ENCODE measurements around the gene ZNF622.

ZNF622 gene

GRCh38 chr5:16464664-16465543 lies 696 bp downstream of the ZNF622 start (continued):
- TF ChIP-seq ZNF335 (tag by site-specific recombination; conservative IDR thresholded peaks at IDR 0.05) (peak; percentile 80), ZNF513 (tag by site-specific recombination; IDR thresholded peaks at IDR 0.05) (peak; percentile 27; the same call in 1 of the 2 replicates)

- peaks cover 45 to 51% of the 10 kb centered on the region in 2 experiments for H3K36me3 ChIP-seq (ENCODE audit: control insufficient read depth in 2 of 2, insufficient read depth in 1 of 2, low read length in 2 of 2)
- no peaks in the 10 kb centered on the region for H3K9me3 ChIP-seq (ENCODE audit: control insufficient read depth, insufficient read depth, low read depth, low read length)
- no peak overlapping the region for H3K27ac ChIP-seq (ENCODE audit: extremely low read depth, low read depth, low read length)
- peak overlapping the region; percentile 89 for H3K4me3 ChIP-seq (ENCODE audit: low read depth, low read length)
- no peak for TF ChIP-seq ZNF473 (tag by site-specific recombination; IDR thresholded peaks at IDR 0.05)
- TF ChIP-seq ZFP69B (tag by site-specific recombination; IDR thresholded peaks at IDR 0.05), result no peak
- no peak for TF ChIP-seq ZNF645 (tag by site-specific recombination; IDR thresholded peaks at IDR 0.05)
- TF ChIP-seq GLI4 (tag by site-specific recombination; IDR thresholded peaks at IDR 0.05), result no peak
- no peak for TF ChIP-seq ZNF433 (tag by site-specific recombination; IDR thresholded peaks at IDR 0.05; ENCODE audit: low read depth)
- TF ChIP-seq ZBTB49 (tag by site-specific recombination; IDR thresholded peaks at IDR 0.05; ENCODE audit: low read depth), result no peak
- no peak for TF ChIP-seq ZNF548 (tag by site-specific recombination; IDR thresholded peaks at IDR 0.05)
- no peak for TF ChIP-seq KLF17 (tag by site-specific recombination; IDR thresholded peaks at IDR 0.05)
- no peak for TF ChIP-seq ZNF148 (tag by site-specific recombination; IDR thresholded peaks at IDR 0.05; ENCODE audit: borderline replicate concordance)
- TF ChIP-seq OSR2 (tag by site-specific recombination; IDR thresholded peaks at IDR 0.05), result no peak
- no peak for TF ChIP-seq ZNF114 (tag by site-specific recombination; IDR thresholded peaks at IDR 0.05)
- no peak for TF ChIP-seq ZNF843 (tag by site-specific recombination; IDR thresholded peaks at IDR 0.05)
- CTCF ChIA-PET, result interaction anchor here (0.7 to 1.5 kb wide), 4 partner anchors 8 to 304 kb away, joined by 3 to 9 read pairs (median 3); no protein-coding TSS in a partner anchor
- POLR2A ChIA-PET, result no interaction called here
- peaks cover 13% of the 10 kb centered on the region; the same call in 1 of the 2 replicates for H3K4me1 ChIP-seq (ENCODE audit: control insufficient read depth, insufficient read depth, low read length)
Observed at GRCh38 chr5:16464231-16464630, 1.4 kb downstream of the ZNF622 start.

Data from HEK293 (cell line).